GM12865 (cell line): Measurements from ENCODE around the gene TCTN2.

ENCODE experiments used
- DNase-seq: peaks from one replicate; pipeline ENCODE4 v3.0.0; 2010; ENCODE audit warnings: low read depth
- H3K4me3 ChIP-seq: 2 replicates; pipeline ENCODE4 v1.5.1; 2011; ENCODE audit warnings: mild to moderate bottlenecking, low read depth, low read length, control low read depth
- TF ChIP-seq, protein P1 (sequence below): IDR thresholded peaks from 2 replicates; pipeline ENCODE4 v1.5.1; 2011; ENCODE audit warnings: low read length, control low read depth, low read depth, inconsistent platforms; ENCODE audit not compliant: insufficient read depth; ENCODE audit errors: missing control alignments

TCTN2 gene

GRCh38 chr12:123645878-123646277, 25.0 kb upstream of the TCTN2 start:
- no peak for DNase-seq
- no peak overlapping the region for H3K4me3 ChIP-seq
- TF ChIP-seq, protein P1, sequence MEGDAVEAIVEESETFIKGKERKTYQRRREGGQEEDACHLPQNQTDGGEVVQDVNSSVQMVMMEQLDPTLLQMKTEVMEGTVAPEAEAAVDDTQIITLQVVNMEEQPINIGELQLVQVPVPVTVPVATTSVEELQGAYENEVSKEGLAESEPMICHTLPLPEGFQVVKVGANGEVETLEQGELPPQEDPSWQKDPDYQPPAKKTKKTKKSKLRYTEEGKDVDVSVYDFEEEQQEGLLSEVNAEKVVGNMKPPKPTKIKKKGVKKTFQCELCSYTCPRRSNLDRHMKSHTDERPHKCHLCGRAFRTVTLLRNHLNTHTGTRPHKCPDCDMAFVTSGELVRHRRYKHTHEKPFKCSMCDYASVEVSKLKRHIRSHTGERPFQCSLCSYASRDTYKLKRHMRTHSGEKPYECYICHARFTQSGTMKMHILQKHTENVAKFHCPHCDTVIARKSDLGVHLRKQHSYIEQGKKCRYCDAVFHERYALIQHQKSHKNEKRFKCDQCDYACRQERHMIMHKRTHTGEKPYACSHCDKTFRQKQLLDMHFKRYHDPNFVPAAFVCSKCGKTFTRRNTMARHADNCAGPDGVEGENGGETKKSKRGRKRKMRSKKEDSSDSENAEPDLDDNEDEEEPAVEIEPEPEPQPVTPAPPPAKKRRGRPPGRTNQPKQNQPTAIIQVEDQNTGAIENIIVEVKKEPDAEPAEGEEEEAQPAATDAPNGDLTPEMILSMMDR = no peak

GRCh38 chr12:123648401-123648800, 22.5 kb upstream of the TCTN2 start:
- TF ChIP-seq, protein P1 = no peak
- no peak overlapping the region for H3K4me3 ChIP-seq
- DNase-seq = no peak

- no peak for DNase-seq
- TF ChIP-seq, protein P1 = no peak
- no peak overlapping the region for H3K4me3 ChIP-seq
Measured at GRCh38 chr12:123654129-123654701, 16.7 kb upstream of the TCTN2 start.

- DNase-seq = peak; percentile 75
- no peak overlapping the region for H3K4me3 ChIP-seq
- TF ChIP-seq, protein P1 = no peak
Measured at GRCh38 chr12:123655420-123655819, 15.5 kb upstream of the TCTN2 start.

DNA sequence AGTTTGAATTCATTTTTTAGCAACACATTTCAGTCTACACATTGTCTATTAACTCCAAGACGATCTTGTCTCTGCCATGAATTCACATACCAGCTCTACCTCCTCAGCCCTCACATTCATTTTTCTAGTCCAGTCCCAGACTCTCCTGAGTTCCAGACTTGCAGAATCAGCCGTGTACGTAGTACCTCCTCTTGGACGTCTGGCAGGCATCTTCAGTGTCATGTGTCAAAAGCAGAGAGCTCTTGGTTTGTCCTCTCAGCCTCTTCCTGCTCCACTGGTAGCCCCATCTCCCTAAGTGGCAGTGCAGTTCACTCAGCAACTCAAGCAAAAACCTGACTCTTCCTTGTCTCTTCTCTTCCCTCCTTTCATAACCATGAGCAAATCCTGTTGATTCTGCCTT, 14.5 kb upstream of the TCTN2 start:
- no peak overlapping the region for H3K4me3 ChIP-seq
- TF ChIP-seq, protein P1 = no peak
- DNase-seq = no peak

- H3K4me3 ChIP-seq = no peak overlapping the region
- DNase-seq = no peak
- TF ChIP-seq, protein P1 = no peak
Measured at GRCh38 chr12:123657211-123657610, 13.7 kb upstream of the TCTN2 start.

DNA sequence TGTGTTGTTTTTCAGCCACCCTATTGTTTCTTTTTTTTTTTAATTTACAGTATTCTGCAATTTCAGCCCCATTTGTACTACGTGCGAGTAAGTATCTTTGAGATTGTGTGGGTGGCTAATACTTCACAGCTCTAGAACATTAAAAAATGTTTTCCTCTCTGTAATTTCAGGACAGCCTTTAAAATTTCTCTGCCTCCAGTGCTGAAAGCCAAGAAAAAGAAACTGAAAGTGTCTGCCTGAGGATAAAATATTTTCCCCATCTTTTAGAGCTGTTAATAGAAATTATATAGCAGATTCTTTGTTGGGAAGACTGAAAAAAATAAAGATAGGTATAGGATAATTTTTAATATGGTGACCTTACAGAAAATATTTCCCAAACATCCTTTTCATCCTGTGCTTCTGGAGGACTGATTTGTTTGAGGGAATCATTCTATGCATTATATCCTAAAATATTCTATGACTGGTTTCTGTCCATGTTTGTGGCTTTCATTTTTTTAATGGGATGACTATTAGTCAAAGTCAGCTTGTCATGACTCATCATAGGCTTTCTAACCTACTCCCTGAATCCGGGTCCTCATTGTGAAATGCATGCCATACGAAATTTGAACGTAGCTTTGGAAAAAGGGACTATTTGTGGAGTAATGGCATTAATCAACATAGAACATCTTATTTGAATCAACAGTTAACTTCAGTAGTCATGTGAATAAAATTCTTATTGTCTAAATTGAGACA, 10.8 kb upstream of the TCTN2 start:
- TF ChIP-seq, protein P1 = no peak
- H3K4me3 ChIP-seq = no peak overlapping the region
- DNase-seq = peak; percentile 20
